HG03442 (cell line): Measurements from ENCODE around the gene SLC26A6.

ENCODE experiments used
- ATAC-seq: cut with Tn5 transposase; IDR thresholded peaks from one replicate; pipeline ENCODE4 v1.9.1; 2021; ENCODE audit warnings: mild to moderate bottlenecking, moderate library complexity; ENCODE audit not compliant: unreplicated experiment

Gene SLC26A6

GRCh38 chr3:48600711-48601621 lies 34.3 kb downstream of the SLC26A6 start:
- no peak for ATAC-seq

- no peak for ATAC-seq
Measured at GRCh38 chr3:48599509-48600285, 35.6 kb downstream of the SLC26A6 start.

GRCh38 chr3:48599077-48599501 lies 36.2 kb downstream of the SLC26A6 start:
- no peak for ATAC-seq

DNA sequence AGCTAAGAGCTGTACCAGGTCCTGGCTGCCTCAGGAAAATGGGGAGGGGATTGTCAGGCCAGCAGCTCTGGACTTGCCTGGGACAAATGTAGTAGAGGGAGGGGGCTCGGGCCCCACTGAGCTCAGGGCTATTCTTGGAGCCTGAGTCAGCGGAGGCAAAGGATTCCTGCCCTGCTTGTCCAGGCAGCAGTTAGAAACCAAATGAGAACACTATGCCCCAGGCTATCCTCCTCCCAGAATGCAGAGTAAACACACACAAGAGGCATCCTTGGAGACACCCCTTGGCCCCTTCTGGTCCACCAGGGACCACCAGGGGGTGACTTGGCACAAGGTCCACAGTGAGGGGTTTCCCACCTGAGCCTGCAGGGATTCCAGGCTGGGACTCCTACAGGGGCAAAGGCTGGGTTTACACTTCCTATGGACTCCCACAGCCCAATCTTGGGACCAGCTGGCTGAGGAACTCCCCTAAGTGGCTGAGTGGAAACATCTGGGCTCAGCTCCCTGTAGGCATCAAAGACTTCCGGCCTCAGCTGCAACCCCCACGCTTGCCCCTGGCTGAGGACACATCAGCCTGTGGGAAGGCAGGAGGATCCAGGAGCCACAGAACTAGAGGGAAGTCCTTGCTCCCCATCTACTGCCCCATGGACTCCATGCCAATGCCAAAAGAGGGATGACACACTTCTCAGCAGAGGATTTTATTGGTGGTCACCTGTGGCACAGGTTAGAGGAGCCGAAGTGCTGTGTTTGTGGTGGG lies 36.8 kb downstream of the SLC26A6 start:
- ATAC-seq, result no peak

DNA sequence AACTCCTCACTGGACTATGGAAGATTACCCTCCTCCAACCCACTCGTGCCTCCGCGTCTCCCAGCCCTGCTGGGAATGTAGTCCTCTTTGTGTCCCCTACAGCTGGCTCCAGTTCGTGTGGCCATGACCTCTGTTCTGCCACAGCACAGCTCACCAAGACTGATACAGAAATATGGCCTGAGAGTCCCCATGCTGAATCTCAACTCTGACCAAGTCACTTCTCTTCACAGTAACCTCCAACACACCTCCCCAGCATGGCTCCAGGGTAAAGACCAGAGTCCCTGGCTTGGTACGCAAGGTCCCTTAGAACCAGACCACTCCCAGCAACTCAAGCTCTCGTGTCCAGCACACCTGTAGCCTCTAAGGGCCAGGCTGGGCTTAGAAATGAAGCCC lies 37.9 kb downstream of the SLC26A6 start:
- no peak for ATAC-seq

DNA sequence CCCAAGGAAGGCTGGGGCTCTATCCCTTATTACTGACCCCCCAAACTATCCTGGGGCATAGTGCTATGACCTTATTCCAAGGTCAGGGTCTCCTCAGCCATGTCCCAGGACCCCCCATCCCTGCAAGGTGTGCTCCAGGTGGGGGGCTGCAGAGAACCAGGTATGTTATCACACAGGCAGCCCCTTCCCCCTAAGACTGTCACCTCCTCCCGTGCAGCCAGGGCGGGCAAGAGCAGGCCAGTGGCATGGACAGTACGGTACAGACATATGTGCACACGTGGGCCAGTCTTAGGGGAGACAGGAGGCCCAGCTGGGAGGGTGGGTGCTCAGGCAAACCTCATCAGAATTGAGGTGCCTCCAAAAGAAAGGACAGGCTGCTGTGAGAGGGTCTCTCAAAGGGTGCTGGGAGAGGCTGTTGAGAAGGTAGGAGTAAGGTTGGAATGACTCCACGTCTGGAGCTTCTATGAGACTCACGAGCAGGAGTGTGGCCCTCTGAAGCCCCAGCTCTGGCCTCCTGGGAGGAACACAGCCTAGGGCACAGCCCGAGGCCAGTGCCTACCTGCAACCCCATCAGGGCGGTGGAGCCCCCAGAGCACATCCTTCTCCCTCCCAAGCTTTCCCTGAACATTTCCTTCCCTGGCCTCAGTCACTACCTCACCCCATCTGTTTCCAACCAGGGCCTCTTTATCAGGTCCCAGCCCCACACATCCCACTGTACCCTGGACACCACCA lies 38.4 kb downstream of the SLC26A6 start:
- no peak for ATAC-seq

- ATAC-seq, result no peak
Measured at GRCh38 chr3:48596157-48596556, 39.1 kb downstream of the SLC26A6 start.

GRCh38 chr3:48595526-48596121 lies 39.6 kb downstream of the SLC26A6 start:
- ATAC-seq, result no peak

GRCh38 chr3:48595075-48595525 lies 40.2 kb downstream of the SLC26A6 start, which contains the start of gene COL7A1:
Gene COL7A1 (minus strand): TSS chr3:48595329. CDS start chr3:48595159, 170 bp downstream.
- ATAC-seq, result no peak

GRCh38 chr3:48594417-48595049 lies 40.7 kb downstream of the SLC26A6 start:
- no peak for ATAC-seq

- ATAC-seq, result no peak
Measured at GRCh38 chr3:48593337-48593736, 41.9 kb downstream of the SLC26A6 start.

DNA sequence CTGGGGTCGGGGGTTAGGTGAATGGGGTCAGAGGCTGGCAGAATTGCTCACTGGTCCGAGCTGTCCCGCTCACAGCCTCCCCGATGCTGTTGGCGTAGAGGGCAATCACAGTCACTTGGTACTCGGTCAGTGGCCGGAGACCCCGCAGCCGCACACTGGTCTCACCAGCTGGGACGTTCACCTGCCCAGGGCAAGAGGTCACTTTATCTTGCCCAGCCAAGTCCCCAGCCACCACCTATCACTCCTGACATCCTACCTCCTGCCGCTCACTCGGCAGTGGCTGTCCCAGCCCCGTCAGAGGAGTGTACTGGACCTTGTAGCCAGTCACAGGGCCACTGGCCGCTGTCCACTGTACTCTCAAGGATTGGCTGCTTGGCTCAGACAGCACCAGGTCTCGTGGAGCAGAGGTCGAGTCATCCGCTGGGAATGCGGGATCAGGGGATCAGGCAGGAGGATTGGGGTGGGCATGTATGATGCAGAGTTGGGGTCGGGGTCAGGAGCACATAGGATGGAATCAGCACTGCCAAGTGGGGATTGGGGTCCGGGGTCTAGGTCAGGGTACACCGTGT lies 42.7 kb downstream of the SLC26A6 start:
- ATAC-seq, result no peak

- no peak for ATAC-seq
Measured at GRCh38 chr3:48591886-48592518, 43.3 kb downstream of the SLC26A6 start.

- no peak for ATAC-seq
Measured at GRCh38 chr3:48591436-48591835, 43.8 kb downstream of the SLC26A6 start.

GRCh38 chr3:48588230-48588629 lies 47.0 kb downstream of the SLC26A6 start:
- no peak for ATAC-seq

DNA sequence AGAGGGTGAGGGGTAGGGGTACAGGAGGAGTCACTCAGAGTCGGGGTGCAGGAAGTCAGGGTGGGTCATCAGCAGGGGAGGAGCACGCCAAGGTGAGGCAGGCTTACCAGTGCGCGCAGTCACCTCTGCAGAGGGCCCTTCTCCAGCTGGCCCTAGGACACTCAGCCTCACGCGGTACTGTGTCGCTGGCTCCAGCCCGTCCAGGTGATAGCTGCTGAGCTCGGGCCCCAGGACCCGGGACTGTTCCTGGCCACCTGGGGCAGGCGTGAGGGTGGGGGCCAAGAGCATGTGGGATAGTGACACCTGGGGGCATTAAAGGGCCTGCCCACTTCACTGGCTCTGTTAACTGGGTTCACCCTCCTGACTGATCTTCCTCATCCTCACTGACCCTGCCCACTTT lies 47.6 kb downstream of the SLC26A6 start:
- no peak for ATAC-seq

DNA sequence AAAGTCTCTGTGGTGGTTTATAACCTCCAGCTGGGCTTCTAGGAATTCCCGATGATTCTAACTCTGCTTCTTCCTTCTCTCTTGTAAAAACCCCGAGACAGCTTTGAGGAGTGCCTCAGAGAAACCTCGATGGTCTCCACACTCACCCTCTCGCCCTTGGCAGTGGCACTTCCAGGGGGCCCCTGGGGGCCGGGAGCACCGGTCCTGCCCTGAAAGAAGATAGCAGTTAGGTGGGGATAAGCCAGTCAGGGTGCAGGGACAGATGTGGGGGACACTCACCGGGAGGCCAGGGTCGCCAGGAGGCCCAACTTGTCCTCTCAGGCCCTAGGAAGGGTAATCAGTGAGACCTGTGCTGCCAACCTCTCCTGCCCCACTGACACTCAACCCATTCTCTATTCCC lies 49.9 kb downstream of the SLC26A6 start:
- no peak for ATAC-seq

DNA sequence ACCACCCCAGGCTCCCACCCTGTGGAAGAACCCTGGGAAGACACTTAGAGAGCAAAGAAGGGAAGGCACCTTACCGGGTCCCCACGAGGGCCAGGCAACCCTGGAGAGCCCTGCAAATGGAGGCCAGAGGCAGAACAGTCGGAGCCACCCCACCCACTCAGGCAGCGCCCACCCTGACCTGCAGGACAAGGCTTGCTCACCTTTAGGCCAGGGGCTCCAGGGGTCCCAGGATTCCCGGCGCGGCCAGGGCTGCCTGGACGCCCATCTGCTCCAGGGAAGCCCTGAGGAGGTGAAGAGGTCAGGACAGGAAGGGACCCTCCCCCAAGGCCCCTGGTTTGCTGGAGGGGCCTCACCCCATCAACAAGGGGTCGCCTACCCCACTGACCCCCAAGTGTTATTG lies 50.4 kb downstream of the SLC26A6 start:
- ATAC-seq, result no peak
